HepG2 (cell line): ENCODE data around the gene NELFB. TPM values are rescaled to one million over a fixed set of nuclear protein-coding genes. Genes with fewer than 3 reads are reported as not detected.

Source experiments
- ATRX ChIP-seq: sonication (generic); formaldehyde crosslinking; IDR thresholded peaks from 2 replicates; pipeline ENCODE4 v1.4.0; 2020; ENCODE audit warnings: missing genetic modification reagents, borderline replicate concordance
- HMGXB3 ChIP-seq: sonication (generic); formaldehyde crosslinking; IDR thresholded peaks from 2 replicates; pipeline ENCODE4 v1.4.0; 2020; ENCODE audit warnings: missing genetic modification reagents, borderline replicate concordance
- JARID2 ChIP-seq: sonication (generic); formaldehyde crosslinking; IDR thresholded peaks from 2 replicates; pipeline ENCODE4 v1.8.1; 2023; ENCODE audit warnings: missing genetic modification reagents, inconsistent platforms; ENCODE audit not compliant: insufficient replicate concordance
- KMT2B ChIP-seq: IDR thresholded peaks from 2 replicates; pipeline ENCODE4 v1.6.1; 2016; ENCODE audit warnings: missing genetic modification reagents, missing compliant biosample characterization
- NKX3-1 ChIP-seq: sonication (generic); formaldehyde crosslinking; IDR thresholded peaks from 2 replicates; pipeline ENCODE4 v1.5.0; 2020; ENCODE audit warnings: missing genetic modification reagents
- NR2F6 ChIP-seq, 2 experiments: IDR thresholded peaks; 2 replicates each; pipeline ENCODE4 v1.6.1; 2016; ENCODE audit warnings: antibody characterized with exemption in 1 of 2, mild to moderate bottlenecking in 1 of 2
- SNAPC5 ChIP-seq: sonication (generic); formaldehyde crosslinking; IDR thresholded peaks from 2 replicates; pipeline ENCODE4 v1.8.1; 2023; ENCODE audit warnings: mild to moderate bottlenecking, missing genetic modification reagents, borderline replicate concordance
- TRAFD1 ChIP-seq: sonication (generic); formaldehyde crosslinking; IDR thresholded peaks from 2 replicates; pipeline ENCODE4 v1.5.1; 2020; ENCODE audit warnings: missing genetic modification reagents, mild to moderate bottlenecking, borderline replicate concordance
- ZBTB26 ChIP-seq: IDR thresholded peaks from 2 replicates; pipeline ENCODE4 v1.6.1; 2016; ENCODE audit warnings: missing compliant biosample characterization, missing genetic modification reagents, borderline replicate concordance
- ZBTB39 ChIP-seq: sonication (generic); formaldehyde crosslinking; IDR thresholded peaks from 2 replicates; pipeline ENCODE4 v1.5.0; 2020; ENCODE audit warnings: missing genetic modification reagents
- ZC3H4 ChIP-seq: sonication (generic); formaldehyde crosslinking; IDR thresholded peaks from 2 replicates; pipeline ENCODE4 v1.4.0; 2020; ENCODE audit warnings: missing genetic modification reagents, borderline replicate concordance
- ZMYM4 ChIP-seq: sonication (generic); formaldehyde crosslinking; IDR thresholded peaks from 2 replicates; pipeline ENCODE4 v1.8.1; 2023; ENCODE audit warnings: mild to moderate bottlenecking, missing genetic modification reagents
- ZNF557 ChIP-seq: sonication (generic); formaldehyde crosslinking; IDR thresholded peaks from 2 replicates; pipeline ENCODE4 v1.4.0; 2020; ENCODE audit warnings: missing genetic modification reagents
- ZNF574 ChIP-seq: sonication (generic); formaldehyde crosslinking; IDR thresholded peaks from 2 replicates; pipeline ENCODE4 v1.4.0; 2020; ENCODE audit warnings: missing genetic modification reagents
- ZNF577 ChIP-seq: sonication (generic); formaldehyde crosslinking; IDR thresholded peaks from 2 replicates; pipeline ENCODE4 v1.4.0; 2020; ENCODE audit warnings: mild to moderate bottlenecking, low read depth, missing genetic modification reagents, borderline replicate concordance
- ZNF879 ChIP-seq: sonication (generic); formaldehyde crosslinking; IDR thresholded peaks from 2 replicates; pipeline ENCODE4 v1.8.1; 2023; ENCODE audit warnings: missing genetic modification reagents
- polyA plus RNA-seq, 8 experiments: library from polyadenylated mRNA; depleted of rRNA in 3 of 8; stranded (reverse) in 7 of 8; unstranded in 1 of 8; fragments of >200 nt; fragmentation: Illumina TruSeq in 4 of 8; extraction: Trizol in 4 of 8; gene quantifications; 2 replicates each; pipeline versions ENCODE4 v1.2.1 to v1.2.3, GENCODE V29; 2011 to 2016; ENCODE audit warnings: low read depth in 4 of 8, missing spikeins in 1 of 8, mixed read lengths in 1 of 8; ENCODE audit not compliant: insufficient read depth in 1 of 8
- total RNA-seq, 5 experiments: library from RNA; depleted of rRNA; stranded (reverse); fragments of >200 nt; fragmentation: Illumina TruSeq; extraction: Trizol; gene quantifications; 2 replicates each; pipeline ENCODE4 v1.2.3, GENCODE V29; 2016; ENCODE audit warnings: low read depth in 1 of 5

NELFB gene
- total and polyA plus RNA-seq, 2 of the 13 experiments (the other 11 are each of a cell fraction or from before 2014, with no cell fraction given), result 26.5 to 45.8 TPM

- TF ChIP-seq KMT2B (CRISPR knock-in tag) (no peak), NR2F6 (IDR thresholded peaks at IDR 0.05) (no peak), NR2F6 (CRISPR knock-in tag; IDR thresholded peaks at IDR 0.05) (peak; percentile 18; the same call in 1 of the 2 replicates), ZNF574 (CRISPR knock-in tag) (no peak), NKX3-1 (CRISPR knock-in tag) (no peak), HMGXB3 (CRISPR knock-in tag) (no peak), JARID2 (no peak), ZC3H4 (CRISPR knock-in tag) (no peak), ATRX (CRISPR knock-in tag) (no peak), ZMYM4 (CRISPR knock-in tag) (no peak), TRAFD1 (CRISPR knock-in tag) (no peak), SNAPC5 (CRISPR knock-in tag) (no peak), ZNF879 (no peak), ZBTB39 (no peak), ZNF577 (CRISPR knock-in tag) (no peak), ZBTB26 (CRISPR knock-in tag) (no peak), ZNF557 (CRISPR knock-in tag) (no peak)
These were observed 64.0 kb downstream of the NELFB start (continued) for GRCh38 chr9:137319011-137319738.
